Vagina (tissue), 2 donors: ENCODE measurements around the gene PTPRM. TPM values are rescaled to one million over a fixed set of nuclear protein-coding genes. Genes with fewer than 3 reads are reported as not detected.

Source experiments
- DNase-seq, 2 donors: peaks; one replicate each; pipeline ENCODE4 v3.0.0-alpha.2; 2017; ENCODE audit errors: extremely low spot score in 2 of 2
- H3K27ac ChIP-seq: fragments of 200-600 bp; sonication (generic); one replicate; pipeline ENCODE4 v1.5.1; 2019
- H3K27me3 ChIP-seq: fragments of 200-600 bp; sonication (generic); one replicate; pipeline ENCODE4 v1.5.1; 2019
- H3K36me3 ChIP-seq, 2 donors: fragments of 200-600 bp; sonication (generic); one replicate each; pipeline ENCODE4 v1.5.1; 2017 to 2019
- H3K4me1 ChIP-seq: fragments of 200-600 bp; sonication (generic); one replicate; pipeline ENCODE4 v1.5.1; 2019
- H3K4me3 ChIP-seq, 2 donors: fragments of 200-600 bp; sonication (generic); 1 replicate in 1 of 2; 2 replicates in 1 of 2; pipeline ENCODE4 v1.5.1; 2016 to 2019
- H3K9me3 ChIP-seq: fragments of 200-600 bp; sonication (generic); one replicate; pipeline ENCODE4 v1.5.1; 2019
- POLR2A ChIP-seq, 2 donors: fragments of 450-650 bp; IDR thresholded peaks; one replicate each; pipeline ENCODE4 v1.6.1; 2017; ENCODE audit warnings: antibody characterized with exemption in 2 of 2, mild to moderate bottlenecking in 2 of 2, moderate library complexity in 2 of 2
- POLR2AphosphoS5 ChIP-seq, 2 donors: sonication (generic); formaldehyde crosslinking; IDR thresholded peaks; one replicate each; pipeline ENCODE4 v1.9.0; 2017; ENCODE audit warnings: antibody characterized with exemption in 2 of 2, mild to moderate bottlenecking in 2 of 2, low read depth in 1 of 2; ENCODE audit not compliant: insufficient read depth in 1 of 2
- intact Hi-C: fragments of 100-400 bp; cut with DNase I; formaldehyde crosslinking; loops from one replicate; pipeline ENCODE4 v1.15.1; 2023
- total RNA-seq: library from RNA; depleted of rRNA; stranded (reverse); fragments of >200 nt; gene quantifications from one replicate; pipeline ENCODE4 v1.2.3, GENCODE V29; 2016
- TF ChIP-seq, protein P1 (sequence below), 3 experiments: fragments of 450-650 bp in 2 of 3; fragments of 200-600 bp in 1 of 3; sonication (generic) in 1 of 3; IDR thresholded peaks; one replicate each; pipeline ENCODE4 v1.5.1; 2017 to 2019; ENCODE audit warnings: antibody characterized with exemption in 3 of 3, mild to moderate bottlenecking in 2 of 3, moderate library complexity in 2 of 3

PTPRM gene
- total RNA-seq, 1 donor from 2014 or later, result 60.2 TPM

DNA sequence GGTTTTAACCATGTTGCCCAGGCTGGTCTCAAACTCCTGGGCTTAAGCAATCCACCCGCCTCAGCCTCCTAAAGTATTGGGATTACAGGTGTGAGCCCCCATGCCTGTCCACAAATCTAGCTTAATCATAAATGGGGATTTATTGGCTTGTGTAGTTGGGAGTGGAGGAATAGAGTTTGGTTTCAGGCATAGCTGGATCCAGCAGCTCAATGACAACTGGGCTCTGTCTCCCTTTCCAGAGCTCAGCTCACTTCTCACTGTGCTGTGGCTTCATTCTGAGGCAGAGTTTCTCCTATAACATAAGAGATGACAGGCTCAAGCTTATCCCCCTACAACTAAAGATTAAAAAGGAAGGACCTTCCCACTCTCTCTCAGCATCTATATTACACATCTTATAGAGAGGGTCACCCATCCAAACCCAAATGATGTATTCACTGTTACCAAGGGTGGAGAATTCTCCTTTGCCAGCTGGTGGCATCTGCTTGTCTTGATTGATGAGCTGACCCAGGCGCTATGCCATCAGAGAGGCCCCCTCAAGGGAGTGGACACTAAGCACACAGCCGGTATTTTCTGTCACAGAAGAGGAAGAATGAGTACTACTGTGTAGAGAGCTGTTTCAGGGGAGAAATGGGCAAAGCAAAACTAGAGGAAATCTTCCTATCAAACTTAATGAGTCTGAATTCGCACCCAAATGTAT is 280.4 kb downstream of the PTPRM start:
- Histone ChIP-seq H3K36me3 (no peaks in the 10 kb centered on the region), H3K9me3 (peaks cover 4% of the 10 kb centered on the region), H3K27ac (no peak overlapping the region), H3K27me3 (no peaks in the 10 kb centered on the region), H3K4me3 (no peak overlapping the region), H3K4me1 (no peaks in the 10 kb centered on the region)
- DNase-seq, result no peak
- intact Hi-C loops, result no loop called here
- TF ChIP-seq POLR2AphosphoS5 (IDR thresholded peaks at IDR 0.05; ENCODE audit: insufficient read depth in 1 of 2, low read depth in 1 of 2), result no peak
- TF ChIP-seq, protein P1, sequence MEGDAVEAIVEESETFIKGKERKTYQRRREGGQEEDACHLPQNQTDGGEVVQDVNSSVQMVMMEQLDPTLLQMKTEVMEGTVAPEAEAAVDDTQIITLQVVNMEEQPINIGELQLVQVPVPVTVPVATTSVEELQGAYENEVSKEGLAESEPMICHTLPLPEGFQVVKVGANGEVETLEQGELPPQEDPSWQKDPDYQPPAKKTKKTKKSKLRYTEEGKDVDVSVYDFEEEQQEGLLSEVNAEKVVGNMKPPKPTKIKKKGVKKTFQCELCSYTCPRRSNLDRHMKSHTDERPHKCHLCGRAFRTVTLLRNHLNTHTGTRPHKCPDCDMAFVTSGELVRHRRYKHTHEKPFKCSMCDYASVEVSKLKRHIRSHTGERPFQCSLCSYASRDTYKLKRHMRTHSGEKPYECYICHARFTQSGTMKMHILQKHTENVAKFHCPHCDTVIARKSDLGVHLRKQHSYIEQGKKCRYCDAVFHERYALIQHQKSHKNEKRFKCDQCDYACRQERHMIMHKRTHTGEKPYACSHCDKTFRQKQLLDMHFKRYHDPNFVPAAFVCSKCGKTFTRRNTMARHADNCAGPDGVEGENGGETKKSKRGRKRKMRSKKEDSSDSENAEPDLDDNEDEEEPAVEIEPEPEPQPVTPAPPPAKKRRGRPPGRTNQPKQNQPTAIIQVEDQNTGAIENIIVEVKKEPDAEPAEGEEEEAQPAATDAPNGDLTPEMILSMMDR (IDR thresholded peaks at IDR 0.05), result no peak
- TF ChIP-seq POLR2A (IDR thresholded peaks at IDR 0.05), result no peak

DNA sequence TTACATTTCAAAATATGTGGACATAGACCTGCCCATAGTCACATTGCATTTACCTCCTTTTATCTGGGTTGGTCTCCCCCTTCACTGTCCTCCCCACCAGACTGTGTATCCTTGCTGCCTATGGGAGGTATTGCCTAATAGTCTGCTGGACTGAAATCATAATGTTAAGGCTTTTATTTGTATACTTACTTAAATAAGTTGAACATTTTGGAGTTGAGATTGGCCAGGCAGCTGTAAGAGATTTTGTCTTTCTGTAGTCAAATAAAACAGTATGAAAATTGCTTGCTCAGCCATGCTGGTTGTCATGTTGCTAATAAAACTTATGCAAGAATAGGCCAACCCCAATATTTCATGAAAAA is 280.9 kb downstream of the PTPRM start:
- peaks cover 4% of the 10 kb centered on the region for H3K9me3 ChIP-seq
- no peak overlapping the region for H3K27ac ChIP-seq
- no peak for TF ChIP-seq POLR2AphosphoS5 (IDR thresholded peaks at IDR 0.05; ENCODE audit: insufficient read depth in 1 of 2, low read depth in 1 of 2)
- TF ChIP-seq, protein P1 (IDR thresholded peaks at IDR 0.05), result no peak
- no peak for TF ChIP-seq POLR2A (IDR thresholded peaks at IDR 0.05)
- no peak overlapping the region for H3K4me3 ChIP-seq
- no peaks in the 10 kb centered on the region for H3K36me3 ChIP-seq
- no peak for DNase-seq
- no peaks in the 10 kb centered on the region for H3K4me1 ChIP-seq
- intact Hi-C loops, result no loop called here
- no peaks in the 10 kb centered on the region for H3K27me3 ChIP-seq

DNA sequence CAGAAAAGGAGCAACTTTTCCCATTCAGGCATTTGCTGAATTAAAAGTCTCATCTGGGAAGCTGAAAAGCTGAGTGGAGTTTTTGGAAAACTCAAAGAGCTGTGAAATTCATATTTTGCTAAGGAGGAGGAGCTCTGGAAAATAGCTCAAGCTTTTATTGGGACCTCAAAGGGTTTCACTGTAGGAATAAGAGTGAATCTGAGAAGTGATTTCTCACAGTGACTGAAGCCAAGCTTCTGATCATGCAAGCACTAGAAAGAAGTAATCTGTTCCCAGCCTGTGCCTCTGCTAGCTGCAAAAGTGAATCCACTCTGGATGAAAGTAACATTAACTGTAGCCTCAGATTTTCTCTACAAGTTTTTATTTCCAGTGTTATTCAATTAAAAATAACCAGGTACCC is 283.3 kb downstream of the PTPRM start:
- no peaks in the 10 kb centered on the region for H3K36me3 ChIP-seq
- intact Hi-C loops, result no loop called here
- no peak overlapping the region for H3K27ac ChIP-seq
- no peaks in the 10 kb centered on the region for H3K9me3 ChIP-seq
- no peaks in the 10 kb centered on the region for H3K4me1 ChIP-seq
- DNase-seq, result no peak
- H3K4me3 ChIP-seq, result no peak overlapping the region
- no peak for TF ChIP-seq POLR2A (IDR thresholded peaks at IDR 0.05)
- TF ChIP-seq, protein P1 (IDR thresholded peaks at IDR 0.05), result no peak
- no peak for TF ChIP-seq POLR2AphosphoS5 (IDR thresholded peaks at IDR 0.05; ENCODE audit: insufficient read depth in 1 of 2, low read depth in 1 of 2)
- no peaks in the 10 kb centered on the region for H3K27me3 ChIP-seq

DNA sequence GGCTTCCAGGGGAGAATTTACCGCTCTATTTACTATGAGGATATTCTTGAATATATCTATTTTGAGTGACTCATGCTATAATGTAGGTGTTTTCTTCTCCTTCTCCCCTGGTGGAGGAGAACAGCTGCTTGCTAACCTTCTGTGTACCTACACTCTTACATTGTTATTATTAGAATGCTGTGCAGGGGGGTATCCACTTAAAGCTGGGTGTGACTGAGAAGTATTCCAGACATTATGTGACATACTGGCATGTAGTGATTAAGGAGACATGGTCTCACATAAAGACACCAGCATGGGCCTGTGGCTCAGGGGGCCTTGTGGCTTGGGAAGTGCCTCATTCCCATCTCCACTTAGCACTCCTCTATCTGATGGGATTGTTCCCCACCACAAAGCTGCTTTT is 287.9 kb downstream of the PTPRM start:
- Histone ChIP-seq H3K9me3 (no peaks in the 10 kb centered on the region), H3K4me3 (no peak overlapping the region), H3K27ac (no peak overlapping the region), H3K36me3 (no peaks in the 10 kb centered on the region), H3K27me3 (no peaks in the 10 kb centered on the region), H3K4me1 (no peaks in the 10 kb centered on the region)
- TF ChIP-seq POLR2AphosphoS5 (IDR thresholded peaks at IDR 0.05; ENCODE audit: insufficient read depth in 1 of 2, low read depth in 1 of 2) (no peak), POLR2A (IDR thresholded peaks at IDR 0.05) (no peak)
- TF ChIP-seq, protein P1 (IDR thresholded peaks at IDR 0.05), result no peak
- DNase-seq, result no peak
- intact Hi-C loops, result no loop called here

DNA sequence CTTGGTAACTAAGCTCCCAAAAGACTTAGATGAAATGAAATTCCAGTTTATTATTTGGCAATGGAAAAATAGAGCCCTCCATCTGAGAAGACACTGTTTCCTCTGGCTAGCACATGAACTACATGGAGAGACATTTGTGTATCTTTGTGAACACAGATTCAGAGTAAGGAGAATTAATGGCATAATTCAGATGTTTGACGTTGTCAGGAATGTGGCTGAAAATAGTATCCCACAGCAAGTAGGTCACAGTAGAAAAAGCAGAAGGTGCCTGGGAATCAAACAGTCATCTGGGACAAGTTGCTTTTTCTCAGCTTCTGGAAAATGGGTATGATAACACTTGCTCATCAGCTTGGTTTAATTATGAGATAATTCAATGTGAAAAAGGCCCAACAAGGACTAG is 288.6 kb downstream of the PTPRM start:
- intact Hi-C loops, result no loop called here
- H3K27ac ChIP-seq, result no peak overlapping the region
- DNase-seq, result no peak
- H3K4me3 ChIP-seq, result no peak overlapping the region
- no peaks in the 10 kb centered on the region for H3K27me3 ChIP-seq
- no peaks in the 10 kb centered on the region for H3K4me1 ChIP-seq
- TF ChIP-seq POLR2A (IDR thresholded peaks at IDR 0.05) (no peak), POLR2AphosphoS5 (IDR thresholded peaks at IDR 0.05; ENCODE audit: insufficient read depth in 1 of 2, low read depth in 1 of 2) (no peak)
- TF ChIP-seq, protein P1 (IDR thresholded peaks at IDR 0.05), result no peak
- H3K9me3 ChIP-seq, result no peaks in the 10 kb centered on the region
- no peaks in the 10 kb centered on the region for H3K36me3 ChIP-seq
